NCI-H1930 (cell line): Measurements from ENCODE around the gene DUSP9.

Experiments
- DNase-seq, 2 experiments: peaks; one replicate each; lab custom pipeline; 2025; lab: John Stamatoyannopoulos, UW

The DUSP9 gene

GRCh38 chrX:153649178-153649914 is 2.3 kb downstream of the DUSP9 start:
- no peak for DNase-seq

DNA sequence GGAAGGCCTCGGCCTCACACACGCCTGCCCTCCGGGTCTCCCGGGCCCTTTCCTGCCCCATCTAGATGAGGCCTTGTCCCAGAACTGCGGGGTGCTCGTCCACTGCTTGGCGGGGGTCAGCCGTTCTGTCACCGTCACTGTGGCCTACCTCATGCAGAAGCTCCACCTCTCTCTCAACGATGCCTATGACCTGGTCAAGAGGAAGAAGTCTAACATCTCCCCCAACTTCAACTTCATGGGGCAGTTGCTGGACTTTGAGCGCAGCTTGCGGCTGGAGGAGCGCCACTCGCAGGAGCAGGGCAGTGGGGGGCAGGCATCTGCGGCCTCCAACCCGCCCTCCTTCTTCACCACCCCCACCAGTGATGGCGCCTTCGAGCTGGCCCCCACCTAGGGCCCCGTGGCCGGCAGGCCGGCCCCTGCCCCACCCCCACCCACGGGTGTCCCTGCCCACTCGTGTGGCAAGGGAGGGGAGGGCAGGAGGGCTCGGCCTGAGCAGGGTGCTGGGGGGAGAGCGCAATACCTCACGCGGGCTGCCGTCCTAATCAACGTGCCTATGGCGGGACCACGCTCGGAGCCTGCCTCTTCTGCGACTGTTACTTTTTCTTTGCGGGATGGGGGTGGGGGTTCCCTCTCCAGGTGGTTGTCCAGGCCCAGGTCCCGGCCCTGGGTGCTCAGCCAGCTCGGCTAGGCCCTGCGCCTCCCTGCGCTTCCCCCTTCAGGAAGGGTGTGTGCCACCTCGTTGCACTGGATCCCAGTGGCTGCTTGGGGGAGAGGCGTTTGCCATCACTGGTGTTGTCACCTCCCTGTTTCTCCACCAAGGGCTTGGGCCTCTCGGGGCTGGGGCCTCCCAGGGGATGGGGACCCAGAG is 3.1 kb downstream of the DUSP9 start:
- DNase-seq, result no peak

DNA sequence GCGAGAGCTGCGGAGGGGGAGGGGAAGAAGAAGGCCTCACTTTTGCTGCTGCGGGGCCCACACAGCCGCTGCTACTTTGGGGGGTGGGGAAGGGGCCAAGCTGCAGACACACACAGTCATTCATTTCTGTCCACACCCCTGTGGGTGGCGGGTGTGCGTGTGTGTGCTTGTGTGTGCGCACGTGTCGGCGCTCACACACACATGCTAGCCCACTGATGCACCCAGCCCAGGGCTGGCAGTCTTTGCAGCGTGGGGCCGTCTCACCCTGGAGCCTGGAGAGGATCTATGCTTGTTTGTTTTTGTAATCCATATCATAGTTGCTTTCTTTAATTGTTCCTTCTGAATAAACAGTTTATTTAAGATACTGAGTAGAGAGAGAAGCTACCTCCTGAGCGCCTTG is 4.0 kb downstream of the DUSP9 start:
- DNase-seq, result no peak

GRCh38 chrX:153651540-153652079 is 4.6 kb downstream of the DUSP9 start:
- DNase-seq, result no peak

GRCh38 chrX:153653556-153653955 is 6.6 kb downstream of the DUSP9 start:
- no peak for DNase-seq

GRCh38 chrX:153657161-153657560 is 10.2 kb downstream of the DUSP9 start:
- DNase-seq, result no peak

DNA sequence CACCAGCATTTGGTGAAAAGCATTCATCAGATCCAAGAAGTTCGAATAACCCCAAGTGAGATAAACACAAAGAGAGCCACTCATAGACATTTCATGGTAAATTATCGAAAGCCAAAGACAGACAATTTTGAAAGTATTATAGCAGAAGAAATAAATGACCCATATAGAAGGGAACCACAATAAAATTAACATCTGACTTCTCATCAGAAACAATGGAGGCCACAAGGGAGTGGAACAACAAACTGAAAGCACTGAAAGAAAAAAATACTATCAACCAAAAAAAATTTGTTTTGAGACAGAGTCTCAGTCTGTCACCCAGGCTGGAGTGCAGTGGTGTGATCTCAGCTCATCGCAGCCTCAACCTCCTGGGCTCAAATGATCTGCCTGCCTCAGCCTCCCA is 12.3 kb downstream of the DUSP9 start:
- DNase-seq, result no peak

DNA sequence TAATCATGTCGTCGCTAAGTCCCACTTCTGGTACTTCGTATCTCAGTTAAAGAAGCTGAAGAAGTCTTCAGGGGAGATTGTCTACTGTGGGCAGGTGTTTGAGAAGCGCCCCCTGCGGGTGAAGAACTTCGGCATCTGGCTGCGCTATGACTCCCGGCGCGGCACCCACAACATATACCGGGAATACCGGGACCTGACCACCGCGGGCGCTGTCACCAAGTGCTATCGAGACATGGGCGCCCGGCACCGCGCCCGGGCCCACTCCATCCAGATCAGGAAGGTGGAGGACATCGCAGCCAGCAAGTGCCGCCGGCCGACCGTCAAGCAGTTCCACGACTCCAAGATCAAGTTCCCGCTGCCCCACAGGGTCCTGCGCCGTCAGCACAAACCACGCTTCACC is 15.3 kb downstream of the DUSP9 start:
- DNase-seq, result peak in 1 of 2 experiments; percentile 58

DNA sequence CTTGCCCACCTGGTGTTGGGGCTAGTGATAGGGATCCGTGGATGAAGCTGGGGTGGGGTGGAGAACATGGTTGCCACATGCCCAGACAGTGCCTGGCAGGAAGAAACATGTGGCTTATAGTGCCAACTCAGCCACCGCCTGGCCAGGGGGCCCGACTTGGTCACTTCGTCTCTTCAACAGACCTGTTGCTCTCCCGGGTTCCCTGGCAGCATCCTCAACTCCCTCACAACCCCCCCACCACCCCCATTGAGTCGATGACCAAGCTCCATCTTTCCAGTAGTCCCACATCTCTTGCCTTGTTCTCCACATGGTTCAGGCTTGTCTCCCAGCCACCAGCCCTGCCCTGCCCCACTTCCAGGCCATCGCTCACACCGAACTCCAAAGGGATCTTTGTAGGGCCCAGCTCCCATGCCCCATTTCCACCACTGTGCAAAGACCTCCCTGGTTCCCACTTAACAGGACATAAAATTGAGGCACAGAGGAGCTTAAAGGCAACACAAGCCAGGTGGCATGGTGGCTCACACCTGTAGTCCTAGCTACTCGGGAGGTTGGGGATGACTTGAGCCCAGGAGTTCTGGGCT is 18.8 kb downstream of the DUSP9 start:
- DNase-seq, result no peak

- DNase-seq, result no peak
Measured at GRCh38 chrX:153667281-153667955, 20.4 kb downstream of the DUSP9 start.

- peak; percentile 61 to 72 for DNase-seq
Measured at GRCh38 chrX:153667956-153668396, 21.0 kb downstream of the DUSP9 start.

GRCh38 chrX:153668423-153669173 is 21.6 kb downstream of the DUSP9 start:
- no peak for DNase-seq

DNA sequence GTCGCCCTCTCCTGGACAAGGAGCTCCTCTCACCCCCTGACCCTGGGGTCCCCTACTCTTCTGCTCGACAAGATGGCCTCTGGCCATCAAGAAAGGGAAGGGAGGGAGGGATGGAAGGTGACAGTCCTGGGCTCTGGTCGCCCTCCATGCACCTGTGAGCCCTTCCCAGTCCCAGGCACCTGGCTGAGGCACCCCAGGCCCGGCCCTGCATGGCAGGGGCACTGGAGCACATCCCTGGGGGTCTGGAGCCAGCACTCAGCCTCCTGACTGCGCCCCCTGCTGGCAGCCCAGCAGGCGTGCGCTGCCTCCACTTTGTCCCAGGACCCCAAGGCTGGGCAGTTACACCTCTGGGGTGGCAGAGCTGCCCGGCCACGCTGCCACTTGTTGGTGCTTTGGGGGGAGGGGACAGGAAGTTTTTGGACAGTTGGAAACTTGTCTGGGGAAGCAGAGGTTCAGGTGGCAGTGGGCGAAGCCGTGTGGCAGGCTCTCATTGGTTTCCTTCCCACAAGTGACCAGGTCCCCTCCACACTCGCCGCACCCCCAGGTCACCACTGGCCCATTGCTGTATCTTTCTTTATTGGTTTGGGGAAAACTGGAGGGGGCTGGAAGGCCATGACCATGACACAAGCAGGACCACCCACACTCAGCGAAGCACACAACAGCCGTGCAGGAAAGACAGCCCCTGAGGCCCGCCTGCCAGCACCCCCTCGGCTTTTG is 22.3 kb downstream of the DUSP9 start:
- DNase-seq, result peak in 1 of 2 experiments; percentile 38

- no peak for DNase-seq
Measured at GRCh38 chrX:153669901-153670731, 23.1 kb downstream of the DUSP9 start.

DNA sequence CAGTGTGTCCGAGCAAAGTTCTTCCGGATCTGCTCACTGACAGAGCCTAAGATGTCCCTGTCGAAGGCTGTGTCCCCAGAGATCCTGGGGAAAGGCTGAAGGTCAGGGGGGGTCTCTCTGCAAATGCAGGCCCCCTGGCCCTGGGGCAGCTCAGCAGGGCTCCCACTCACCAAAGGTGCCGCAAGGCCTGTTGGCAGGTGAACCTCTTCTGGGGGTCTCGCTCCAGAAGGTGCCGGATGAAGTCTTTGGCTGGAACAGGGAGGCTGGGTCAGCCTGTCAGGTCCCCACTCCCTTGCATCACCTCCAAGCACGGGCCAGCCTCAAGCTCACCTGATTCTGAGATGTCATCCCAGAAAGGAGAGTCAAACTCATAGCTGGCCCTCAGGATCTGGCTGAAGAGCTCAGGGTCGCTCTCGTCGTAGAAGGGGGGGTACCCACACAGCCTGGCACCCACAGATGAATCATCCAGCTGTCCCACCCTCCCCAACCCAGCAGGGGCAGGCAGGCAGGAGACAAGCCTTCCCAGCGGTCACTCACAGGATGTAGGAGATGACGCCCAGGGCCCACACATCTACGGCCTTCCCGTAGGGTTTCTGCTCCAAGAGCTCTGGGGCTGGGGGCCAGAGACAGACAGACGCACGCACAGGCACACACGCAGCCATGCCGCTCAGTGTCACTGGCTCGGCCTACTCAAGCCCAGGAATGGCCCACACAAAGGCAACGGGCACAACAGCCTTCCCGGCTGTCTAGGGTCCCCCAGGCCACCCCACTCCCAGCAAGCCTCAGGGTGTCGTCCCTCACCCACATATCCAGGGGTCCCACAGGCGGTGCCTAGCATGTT is 24.0 kb downstream of the DUSP9 start:
- no peak for DNase-seq

DNA sequence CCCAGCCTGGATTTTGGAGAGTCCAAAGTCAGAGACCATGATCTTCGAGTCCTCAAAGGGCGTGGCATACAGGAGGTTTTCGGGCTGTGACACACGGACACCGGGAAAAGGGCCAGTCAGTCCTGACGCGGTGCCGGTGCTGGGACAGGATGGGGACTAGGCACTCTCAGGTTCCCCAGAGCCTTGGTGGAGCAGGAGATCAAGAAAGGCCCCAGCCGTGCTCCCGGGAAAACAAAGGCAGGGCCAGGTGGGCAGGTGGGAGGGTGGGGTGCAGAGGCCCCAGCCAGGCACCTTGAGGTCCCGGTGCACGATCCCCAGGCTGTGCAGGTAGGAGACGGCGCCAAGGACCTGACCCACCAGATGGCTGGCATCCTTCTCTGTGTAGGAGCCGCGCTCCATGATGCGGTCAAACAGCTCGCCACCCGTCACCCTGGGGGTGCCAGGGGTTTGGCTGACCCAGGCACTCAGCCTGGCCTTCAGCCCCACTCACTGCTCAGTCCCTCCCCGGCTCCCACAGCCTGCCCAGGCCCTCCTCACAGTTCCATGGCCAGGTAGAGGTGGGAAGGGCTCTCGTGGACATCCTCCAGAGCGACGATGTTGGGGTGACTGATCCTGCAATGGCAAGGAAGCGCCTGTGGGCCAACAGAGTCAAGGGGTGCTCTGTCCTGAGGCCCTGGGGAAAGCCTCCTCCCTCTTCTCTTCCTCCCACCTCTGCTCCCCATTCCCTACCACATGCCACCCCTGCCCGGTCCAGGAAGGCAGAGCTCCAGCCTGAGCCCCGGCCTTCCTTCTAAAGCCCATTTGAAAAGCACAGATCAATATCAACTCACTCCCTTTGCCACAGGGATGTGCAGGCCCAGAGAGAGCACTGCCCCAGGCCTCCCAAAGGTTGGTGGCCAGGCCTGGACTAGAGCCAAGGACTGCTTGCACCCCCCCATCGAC is 24.9 kb downstream of the DUSP9 start:
- no peak for DNase-seq
